GM20000 (cell line): ENCODE measurements around the gene PAK1IP1.

Experiments used
- DNase-seq: peaks from one replicate; pipeline ENCODE4 v3.0.0; 2012; ENCODE audit warnings: low spot score
- TF ChIP-seq, protein P1 (sequence below): IDR thresholded peaks from 2 replicates; pipeline ENCODE4 v1.5.1; 2012; ENCODE audit warnings: mild to moderate bottlenecking, control low read depth; ENCODE audit errors: extremely low read depth, missing control alignments

Gene PAK1IP1

DNA sequence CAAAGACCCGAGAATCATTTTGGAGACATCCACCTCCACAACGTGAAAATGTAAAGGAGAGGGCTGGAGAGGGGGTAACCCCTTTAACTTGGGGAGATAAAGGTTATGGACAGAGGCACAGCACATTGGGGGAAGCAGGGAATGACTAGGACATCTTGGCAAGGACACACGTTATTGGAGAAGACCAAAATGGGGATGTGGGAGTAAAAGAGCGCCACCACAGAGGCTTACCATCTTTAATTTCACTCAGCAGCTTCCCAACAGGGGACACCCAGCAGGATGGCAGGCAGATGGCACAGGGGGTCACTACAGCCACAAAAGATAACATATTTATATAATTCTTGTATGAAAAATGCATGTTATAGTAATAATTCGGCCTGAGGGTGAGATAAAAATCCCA, 10.2 kb upstream of the PAK1IP1 start:
- TF ChIP-seq, protein P1, sequence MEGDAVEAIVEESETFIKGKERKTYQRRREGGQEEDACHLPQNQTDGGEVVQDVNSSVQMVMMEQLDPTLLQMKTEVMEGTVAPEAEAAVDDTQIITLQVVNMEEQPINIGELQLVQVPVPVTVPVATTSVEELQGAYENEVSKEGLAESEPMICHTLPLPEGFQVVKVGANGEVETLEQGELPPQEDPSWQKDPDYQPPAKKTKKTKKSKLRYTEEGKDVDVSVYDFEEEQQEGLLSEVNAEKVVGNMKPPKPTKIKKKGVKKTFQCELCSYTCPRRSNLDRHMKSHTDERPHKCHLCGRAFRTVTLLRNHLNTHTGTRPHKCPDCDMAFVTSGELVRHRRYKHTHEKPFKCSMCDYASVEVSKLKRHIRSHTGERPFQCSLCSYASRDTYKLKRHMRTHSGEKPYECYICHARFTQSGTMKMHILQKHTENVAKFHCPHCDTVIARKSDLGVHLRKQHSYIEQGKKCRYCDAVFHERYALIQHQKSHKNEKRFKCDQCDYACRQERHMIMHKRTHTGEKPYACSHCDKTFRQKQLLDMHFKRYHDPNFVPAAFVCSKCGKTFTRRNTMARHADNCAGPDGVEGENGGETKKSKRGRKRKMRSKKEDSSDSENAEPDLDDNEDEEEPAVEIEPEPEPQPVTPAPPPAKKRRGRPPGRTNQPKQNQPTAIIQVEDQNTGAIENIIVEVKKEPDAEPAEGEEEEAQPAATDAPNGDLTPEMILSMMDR = no peak
- DNase-seq = no peak

DNA sequence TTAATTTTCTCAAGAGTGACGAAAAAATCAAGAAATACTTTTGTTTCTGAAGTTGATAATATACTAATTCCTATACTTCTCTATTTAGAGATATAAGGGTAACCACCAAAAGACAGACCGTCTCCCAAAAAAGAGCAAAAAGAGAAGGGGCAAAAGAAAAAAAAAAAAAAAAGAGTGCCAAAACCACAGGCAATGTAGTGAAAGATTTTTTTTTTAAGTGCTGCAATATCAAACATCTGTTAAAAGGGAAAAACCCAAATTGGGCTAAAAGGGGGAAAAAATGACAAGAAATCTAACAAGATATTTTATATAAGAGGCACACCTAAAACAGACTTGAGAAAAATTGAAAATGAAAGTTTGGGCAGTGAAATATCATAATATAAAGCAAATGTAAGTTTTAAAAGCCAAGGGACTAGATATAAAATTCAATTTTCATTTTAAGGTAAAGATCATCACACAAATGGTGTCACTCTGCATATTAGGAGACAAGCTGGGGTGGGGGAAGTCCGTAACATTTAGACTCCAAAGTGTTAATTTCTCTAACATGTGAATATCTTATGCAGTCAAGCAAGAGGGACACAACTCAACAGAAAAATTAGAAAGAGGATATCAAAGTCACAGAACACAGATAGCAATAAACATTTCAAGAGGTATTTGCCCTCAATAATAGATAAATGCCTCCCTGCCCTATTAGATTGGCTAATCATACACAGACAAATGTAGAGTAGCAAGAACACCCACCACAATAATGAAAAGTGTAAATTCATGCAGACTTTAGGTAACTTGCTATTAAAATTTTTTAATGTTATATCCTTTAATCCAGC, 9.5 kb upstream of the PAK1IP1 start:
- no peak for DNase-seq
- TF ChIP-seq, protein P1 = no peak

DNA sequence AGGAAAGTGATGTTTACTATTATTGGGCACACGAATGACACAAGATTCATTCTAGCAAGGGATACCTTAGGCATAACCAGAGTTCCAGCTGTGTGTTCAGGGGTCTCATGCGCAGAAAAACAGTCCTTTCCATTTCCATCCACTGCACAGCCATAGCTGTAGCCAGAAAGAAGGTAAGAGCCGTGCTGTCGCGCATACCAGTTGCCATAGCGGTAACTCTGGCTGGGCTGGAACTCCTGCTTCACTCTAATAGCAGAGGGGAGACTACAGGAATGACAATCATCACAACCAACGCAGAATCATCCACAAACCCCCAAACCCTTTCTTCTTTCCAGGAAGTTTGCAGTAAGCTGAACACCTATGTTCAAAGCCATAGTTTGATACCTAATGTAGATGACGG, 7.9 kb upstream of the PAK1IP1 start:
- DNase-seq = no peak
- TF ChIP-seq, protein P1 = no peak

GRCh38 chr6:10687582-10687981, 7.2 kb upstream of the PAK1IP1 start:
- no peak for DNase-seq

GRCh38 chr6:10690651-10691445, 3.9 kb upstream of the PAK1IP1 start:
- TF ChIP-seq, protein P1 = no peak

More at GRCh38 chr6:10687582-10687981, 7.2 kb upstream of the PAK1IP1 start:
- TF ChIP-seq, protein P1 = no peak

GRCh38 chr6:10692965-10693538, 1.7 kb upstream of the PAK1IP1 start:
- TF ChIP-seq, protein P1 = no peak
- DNase-seq = no peak

More at GRCh38 chr6:10690651-10691445, 3.9 kb upstream of the PAK1IP1 start:
- no peak for DNase-seq
